Measurements from ENCODE around the gene HIRA. TPM values are rescaled to one million over a fixed set of nuclear protein-coding genes. Genes with fewer than 3 reads are reported as not detected.

Gene HIRA
- total RNA-seq, result 16.6 and 16.7 TPM in 2 replicates

DNA sequence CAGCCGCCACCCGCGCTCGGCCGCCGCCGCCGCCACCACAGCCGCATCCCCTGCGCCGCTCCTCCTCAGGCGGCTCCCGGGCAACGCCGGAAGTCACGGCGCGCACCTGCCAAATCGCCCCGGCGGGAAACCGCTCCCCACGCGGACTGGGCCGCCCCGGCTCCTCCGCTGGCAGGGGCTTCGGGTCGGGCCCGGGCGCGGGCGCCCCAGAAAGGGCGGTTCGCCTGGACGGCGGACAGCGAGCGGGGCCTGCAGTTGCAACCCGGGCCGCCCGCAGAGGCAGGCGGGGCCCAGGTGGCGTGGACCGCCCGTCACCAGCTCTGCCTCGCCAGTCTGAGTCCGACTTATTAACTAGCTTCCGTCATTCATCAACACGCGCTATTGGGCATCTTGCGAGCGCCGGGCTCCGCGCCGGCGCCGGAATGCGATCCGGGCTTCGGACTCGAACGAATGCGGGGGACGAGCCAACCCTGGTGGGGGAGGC lies at the start of gene HIRA:
HIRA (minus strand) TSS at position 85 of the 484 bp plus-strand sequence. CDS start 257 bp downstream, outside the sequence.

GRCh38 chr22:19479355-19480172 lies 48.0 kb upstream of the HIRA start, which contains the start of gene CDC45:
TSS of gene CDC45 (plus strand) at chr22:19479920. CDS start at chr22:19479969, 49 bp downstream.

GRCh38 chr22:19478901-19479354 lies 47.4 kb upstream of the HIRA start, which contains the start of gene UFD1:
TSS of gene UFD1 (minus strand) at chr22:19479193. CDS start at chr22:19479085, 108 bp downstream.

DNA sequence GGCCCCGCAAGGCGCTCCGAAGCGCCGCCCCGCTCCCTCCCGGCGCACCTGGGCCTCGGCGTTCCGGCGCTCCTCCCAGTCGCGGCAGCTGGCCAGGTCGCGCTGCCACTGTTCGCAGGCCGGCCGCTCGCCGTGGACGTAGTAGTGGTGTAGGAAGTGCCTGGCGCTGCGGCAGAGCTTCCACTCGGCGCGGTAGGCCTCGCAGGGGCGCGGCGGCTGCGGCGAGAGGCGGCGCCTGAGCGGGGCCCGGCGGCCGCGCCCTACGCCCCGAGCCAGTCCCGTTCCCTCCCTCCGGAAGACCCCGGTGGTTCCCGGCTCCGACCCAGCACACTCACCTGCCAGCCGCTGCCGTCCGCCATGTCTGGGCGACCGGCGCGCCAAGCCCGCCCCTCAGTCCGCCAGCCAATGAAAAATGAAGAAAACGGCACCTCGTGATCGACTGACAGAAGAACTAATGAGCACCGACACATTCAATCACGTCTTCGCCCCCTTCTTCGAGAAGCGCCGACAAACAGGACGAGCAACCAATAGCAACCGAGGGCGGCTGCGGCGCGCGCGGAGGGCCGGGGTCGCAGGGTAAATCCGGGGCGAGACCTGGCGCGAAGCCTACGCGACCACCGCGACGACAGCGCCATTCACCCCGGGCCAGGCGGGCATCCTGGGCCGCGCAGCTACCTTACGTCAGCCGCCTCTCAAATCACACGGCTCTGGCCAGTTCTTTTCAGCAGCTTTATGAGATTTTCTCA lies 16.0 kb upstream of the HIRA start, which contains the start of gene C22orf39:
C22orf39 (minus strand) TSS at position 382 of the 746 bp plus-strand sequence; CDS start at position 359, 23 bp downstream.

DNA sequence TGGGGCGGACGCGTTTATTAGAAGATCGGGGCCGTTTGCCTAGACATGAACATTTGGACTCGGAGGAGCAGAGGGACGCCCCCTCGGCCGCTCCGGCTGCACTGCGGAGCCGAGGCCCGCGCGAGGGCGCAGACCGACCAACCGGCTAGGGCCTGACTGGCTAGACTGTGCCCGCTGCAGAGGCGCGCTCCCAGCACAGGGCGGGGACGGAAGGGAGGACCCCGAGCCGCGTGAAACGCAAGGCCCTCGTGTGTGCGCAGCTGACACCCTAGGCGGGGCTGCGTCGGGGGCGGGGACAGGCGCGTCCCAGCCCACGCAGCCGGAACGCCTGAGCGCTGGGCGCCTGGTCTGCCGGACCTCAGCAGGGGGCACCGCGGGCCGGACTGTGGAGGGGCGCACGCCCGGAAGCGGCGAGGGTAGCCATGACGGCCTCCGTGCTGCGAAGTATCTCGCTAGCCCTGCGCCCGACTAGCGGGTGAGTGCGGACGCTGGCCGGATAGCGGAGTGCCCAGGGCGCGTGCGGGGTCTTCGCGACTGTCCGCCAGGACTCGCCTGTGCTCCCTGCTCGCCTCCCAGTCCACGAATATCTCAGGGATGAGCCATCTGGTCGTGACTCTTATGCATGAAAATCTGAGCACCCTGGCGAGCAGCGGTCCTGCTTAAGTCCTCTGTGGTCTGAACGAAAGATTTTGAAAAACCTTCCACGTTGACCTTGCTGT lies 759 bp upstream of the HIRA start, which contains the start of gene MRPL40:
MRPL40 (plus strand) TSS at position 413 of the 719 bp plus-strand sequence; CDS start at position 423, 10 bp downstream.

GRCh38 chr22:19291580-19292457 lies 139.7 kb downstream of the HIRA start, which contains the start of gene CLTCL1:
TSS of gene CLTCL1 (minus strand) at chr22:19291719. CDS start at chr22:19291641, 78 bp downstream.

Other genes with a start within 250 kb of the HIRA start
- 7.3 and 8.4 TPM in 2 replicates for gene CLTCL1, start 140.0 kb downstream of the HIRA start, total RNA-seq
- 35.8 and 48.9 TPM in 2 replicates for gene MRPL40, start 812 bp upstream of the HIRA start, total RNA-seq
- gene C22orf39, start 16.0 kb upstream of the HIRA start, total RNA-seq, result 17.3 and 26.3 TPM in 2 replicates
- gene UFD1, start 47.5 kb upstream of the HIRA start, total RNA-seq, result 48.2 and 48.3 TPM in 2 replicates
- 1.1 and 2.0 TPM in 2 replicates for gene CDC45, start 48.2 kb upstream of the HIRA start, total RNA-seq
- gene CLDN5, start 92.7 kb upstream of the HIRA start, total RNA-seq, result 0.43 and 0.63 TPM in 2 replicates